Measurements from ENCODE around the gene RPGRIP1L.

RPGRIP1L gene

GRCh38 chr16:53600616-53601015 is 103.0 kb downstream of the RPGRIP1L start:
- DNase-seq (ENCODE audit: low spot score) = no peak

GRCh38 chr16:53600126-53600525 is 103.5 kb downstream of the RPGRIP1L start:
- DNase-seq (ENCODE audit: low spot score) = no peak

- DNase-seq (ENCODE audit: low spot score) = no peak
Measured at GRCh38 chr16:53599548-53599947, 104.1 kb downstream of the RPGRIP1L start.

GRCh38 chr16:53598511-53599275 is 105.0 kb downstream of the RPGRIP1L start:
- DNase-seq (ENCODE audit: low spot score) = no peak

GRCh38 chr16:53597776-53598175 is 105.9 kb downstream of the RPGRIP1L start:
- DNase-seq (ENCODE audit: low spot score) = no peak

- DNase-seq (ENCODE audit: low spot score) = no peak
Measured at GRCh38 chr16:53588081-53588648, 115.5 kb downstream of the RPGRIP1L start.

- no peak for DNase-seq (ENCODE audit: low spot score)
Measured at GRCh38 chr16:53583401-53583800, 120.3 kb downstream of the RPGRIP1L start.

GRCh38 chr16:53581784-53582183 is 121.9 kb downstream of the RPGRIP1L start:
- DNase-seq (ENCODE audit: low spot score) = no peak

GRCh38 chr16:53580038-53580802 is 123.4 kb downstream of the RPGRIP1L start:
- no peak for DNase-seq (ENCODE audit: low spot score)

- DNase-seq (ENCODE audit: low spot score) = no peak
Measured at GRCh38 chr16:53576904-53577303, 126.8 kb downstream of the RPGRIP1L start.

GRCh38 chr16:53576210-53576609 is 127.4 kb downstream of the RPGRIP1L start:
- no peak for DNase-seq (ENCODE audit: low spot score)

GRCh38 chr16:53571763-53572162 is 131.9 kb downstream of the RPGRIP1L start:
- no peak for DNase-seq (ENCODE audit: low spot score)

- DNase-seq (ENCODE audit: low spot score) = no peak
Measured at GRCh38 chr16:53566552-53567245, 137.0 kb downstream of the RPGRIP1L start.

GRCh38 chr16:53565296-53565863 is 138.3 kb downstream of the RPGRIP1L start:
- DNase-seq (ENCODE audit: low spot score) = no peak

- no peak for DNase-seq (ENCODE audit: low spot score)
Measured at GRCh38 chr16:53563426-53563825, 140.2 kb downstream of the RPGRIP1L start.

GRCh38 chr16:53561101-53561888 is 142.4 kb downstream of the RPGRIP1L start:
- DNase-seq (ENCODE audit: low spot score) = no peak

GRCh38 chr16:53559270-53559951 is 144.2 kb downstream of the RPGRIP1L start:
- DNase-seq (ENCODE audit: low spot score) = no peak

- no peak for DNase-seq (ENCODE audit: low spot score)
Measured at GRCh38 chr16:53558710-53559109, 144.9 kb downstream of the RPGRIP1L start.

GRCh38 chr16:53556521-53556920 is 147.1 kb downstream of the RPGRIP1L start:
- no peak for DNase-seq (ENCODE audit: low spot score)

- DNase-seq (ENCODE audit: low spot score) = peak; percentile 50
Measured at GRCh38 chr16:53549970-53550690, 153.5 kb downstream of the RPGRIP1L start.
